GM13976 (cell line): ENCODE data around the gene TMIE.

Experiments
- DNase-seq: peaks from one replicate; pipeline ENCODE4 v3.0.0; 2012; ENCODE audit warnings: low spot score
- CTCF ChIP-seq: IDR thresholded peaks from 2 replicates; pipeline ENCODE4 v1.5.1; 2012; ENCODE audit warnings: borderline replicate concordance, mild to moderate bottlenecking; ENCODE audit not compliant: insufficient read depth; ENCODE audit errors: extremely low read depth, missing control alignments, control extremely low read depth
- in situ Hi-C: fragments of 300-500 bp; cut with MboI; formaldehyde crosslinking; loops from one replicate; pipeline ENCODE4 v1.12.0; 2022; ENCODE audit warnings: low sequenced_read_pairs, mixed read lengths, inconsistent platforms; ENCODE audit not compliant: unreplicated experiment

Gene TMIE

GRCh38 chr3:46701181-46701939 lies at the start of gene TMIE:
TSS of gene TMIE (plus strand) at chr3:46701392. CDS start at chr3:46701488, 96 bp downstream.
- DNase-seq = no peak

GRCh38 chr3:46655271-46655670 lies 45.9 kb upstream of the TMIE start:
- no peak for DNase-seq
- in situ Hi-C loops = no loop called here
- TF ChIP-seq CTCF = no peak

More at GRCh38 chr3:46701181-46701939, at the start of gene TMIE:
- in situ Hi-C loops = loop anchor here (25.0 kb wide), 2 partner anchors 186 to 661 kb away; partner anchors contain the start of gene PTH1R
- TF ChIP-seq CTCF = no peak

GRCh38 chr3:46656778-46657556 lies 44.2 kb upstream of the TMIE start:
- in situ Hi-C loops = no loop called here
- DNase-seq = no peak
- no peak for TF ChIP-seq CTCF

- TF ChIP-seq CTCF = no peak
- in situ Hi-C loops = no loop called here
- no peak for DNase-seq
These were observed 41.9 kb upstream of the TMIE start for GRCh38 chr3:46659285-46659684.

GRCh38 chr3:46660003-46660402 lies 41.2 kb upstream of the TMIE start:
- no peak for TF ChIP-seq CTCF
- DNase-seq = no peak
- in situ Hi-C loops = no loop called here

GRCh38 chr3:46660543-46661523 lies 40.4 kb upstream of the TMIE start:
- no peak for TF ChIP-seq CTCF
- DNase-seq = peak; percentile 13
- in situ Hi-C loops = no loop called here
